Tibial nerve (tissue), 4 donors: Measurements from ENCODE around the gene GTF3C1. TPM values are rescaled to one million over a fixed set of nuclear protein-coding genes. Genes with fewer than 3 reads are reported as not detected.

Experiments used
- DNase-seq, 2 donors: peaks; one replicate each; pipeline ENCODE4 v3.0.0-alpha.2; 2019; ENCODE audit warnings: low spot score in 2 of 2
- H3K27ac ChIP-seq, 4 donors: fragments of 200-600 bp; sonication (generic) in 3 of 4; one replicate each; pipeline ENCODE4 v1.5.1; 2017 to 2019; ENCODE audit warnings: mild to moderate bottlenecking in 1 of 4
- H3K27me3 ChIP-seq, 2 donors: fragments of 200-600 bp; sonication (generic) in 1 of 2; one replicate each; pipeline versions ENCODE4 v1.5.1 to v1.6.0; 2017 to 2019
- H3K36me3 ChIP-seq, 3 donors: fragments of 200-600 bp; sonication (generic); one replicate each; pipeline ENCODE4 v1.5.1; 2018 to 2019
- H3K4me1 ChIP-seq, 4 donors: fragments of 200-600 bp; sonication (generic) in 3 of 4; one replicate each; pipeline ENCODE4 v1.5.1; 2017 to 2019
- H3K4me3 ChIP-seq, 4 donors: fragments of 200-600 bp; sonication (generic) in 3 of 4; one replicate each; pipeline ENCODE4 v1.5.1; 2017 to 2019; ENCODE audit warnings: mild to moderate bottlenecking in 1 of 4, moderate library complexity in 1 of 4
- H3K9me3 ChIP-seq, 4 donors: fragments of 200-600 bp; sonication (generic) in 3 of 4; one replicate each; pipeline ENCODE4 v1.5.1; 2017 to 2019
- CTCF ChIP-seq, 5 experiments: fragments of 200-600 bp in 3 of 5; fragments of 450-650 bp in 2 of 5; sonication (generic) in 3 of 5; IDR thresholded peaks; one replicate each; pipeline ENCODE4 v1.5.1; 2016 to 2019; ENCODE audit warnings: antibody characterized with exemption in 5 of 5, mild to moderate bottlenecking in 3 of 5, moderate library complexity in 2 of 5
- EP300 ChIP-seq, 2 donors: sonication (generic); formaldehyde crosslinking; IDR thresholded peaks; one replicate each; pipeline ENCODE4 v1.6.1; 2017; ENCODE audit warnings: antibody characterized with exemption in 2 of 2, mild to moderate bottlenecking in 1 of 2
- POLR2A ChIP-seq, 2 donors: fragments of 450-650 bp; IDR thresholded peaks; one replicate each; pipeline ENCODE4 v1.6.1; 2017; ENCODE audit warnings: antibody characterized with exemption in 2 of 2, mild to moderate bottlenecking in 2 of 2, moderate library complexity in 2 of 2
- WGBS, 2 donors: methylation state at CpG; one replicate each; pipeline ENCODE4 v1.1.5; 2018; 5-methylcytosine and 5-hydroxymethylcytosine counted together
- total RNA-seq, 4 donors: library from RNA; depleted of rRNA; stranded (reverse); fragments of >200 nt; gene quantifications; one replicate each; pipeline ENCODE4 v1.1.0, GENCODE V29; 2016

Gene GTF3C1
- total RNA-seq, 4 donors from 2014 or later = 66.7 to 92.4 (median 69.9) TPM

- WGBS, 2 donors = 17 to 18% methylated on average over 9 to 12 of the region's 12 CpGs
- no peak for DNase-seq
These were observed 94.0 kb downstream of the GTF3C1 start for GRCh38 chr16:27455700-27456099.

GRCh38 chr16:27453494-27453825 lies 96.3 kb downstream of the GTF3C1 start:
- no peak for DNase-seq
- H3K4me1 ChIP-seq = peaks cover 0 to 20% (median 6%) of the 10 kb centered on the region in 4 donors
- H3K4me3 ChIP-seq = no peak overlapping the region
- H3K9me3 ChIP-seq = no peaks in the 10 kb centered on the region
- no peak overlapping the region for H3K27ac ChIP-seq
- peaks cover 0 to 31% of the 10 kb centered on the region in 2 donors for H3K27me3 ChIP-seq
- 92 to 96% methylated on average over 3 of the region's 3 CpGs for WGBS, 2 donors
- no peaks in the 10 kb centered on the region for H3K36me3 ChIP-seq
- TF ChIP-seq CTCF (IDR thresholded peaks at IDR 0.05) = no peak
- no peak for TF ChIP-seq POLR2A (IDR thresholded peaks at IDR 0.05)
- no peak for TF ChIP-seq EP300 (IDR thresholded peaks at IDR 0.05)

More at GRCh38 chr16:27455700-27456099, 94.0 kb downstream of the GTF3C1 start:
- H3K4me1 ChIP-seq = peaks cover 0 to 22% (median under 1%) of the 10 kb centered on the region in 4 donors
- H3K4me3 ChIP-seq = no peak overlapping the region
- TF ChIP-seq EP300 (IDR thresholded peaks at IDR 0.05) = no peak
- TF ChIP-seq CTCF (IDR thresholded peaks at IDR 0.05) = no peak
- no peak for TF ChIP-seq POLR2A (IDR thresholded peaks at IDR 0.05)
- H3K9me3 ChIP-seq = no peaks in the 10 kb centered on the region
- no peak overlapping the region for H3K27ac ChIP-seq
- H3K36me3 ChIP-seq = peaks cover 0 to 20% (median 0%) of the 10 kb centered on the region in 3 donors
- peaks cover 0 to 9% of the 10 kb centered on the region in 2 donors for H3K27me3 ChIP-seq

- H3K36me3 ChIP-seq = no peaks in the 10 kb centered on the region
- WGBS, 2 donors = 72 to 73% methylated on average over 15 to 16 of the region's 16 CpGs
- peaks cover 0 to 20% (median 6%) of the 10 kb centered on the region in 4 donors for H3K4me1 ChIP-seq
- no peaks in the 10 kb centered on the region for H3K9me3 ChIP-seq
- no peak overlapping the region for H3K27ac ChIP-seq
- no peak overlapping the region for H3K4me3 ChIP-seq
- no peak for DNase-seq
- TF ChIP-seq CTCF (IDR thresholded peaks at IDR 0.05) (no peak), EP300 (IDR thresholded peaks at IDR 0.05) (no peak), POLR2A (IDR thresholded peaks at IDR 0.05) (no peak)
- peaks cover 0 to 37% of the 10 kb centered on the region in 2 donors for H3K27me3 ChIP-seq
These were observed 96.9 kb downstream of the GTF3C1 start for GRCh38 chr16:27452569-27453493.

GRCh38 chr16:27450196-27450549 lies 99.5 kb downstream of the GTF3C1 start:
- whole genome bisulfite sequencing, 2 donors = 7 to 8% methylated on average over 5 of the region's 5 CpGs
- peaks cover 0 to 17% (median 0%) of the 10 kb centered on the region in 4 donors for H3K9me3 ChIP-seq

More at GRCh38 chr16:27450196-27450549, 99.5 kb downstream of the GTF3C1 start:
- TF ChIP-seq EP300 (IDR thresholded peaks at IDR 0.05) (no peak), CTCF (IDR thresholded peaks at IDR 0.05) (no peak), POLR2A (IDR thresholded peaks at IDR 0.05) (no peak)
- H3K4me1 ChIP-seq = peaks cover 0 to 11% (median 3%) of the 10 kb centered on the region in 4 donors
- DNase-seq = no peak
- peaks cover 0 to 43% of the 10 kb centered on the region in 2 donors for H3K27me3 ChIP-seq
- peaks cover 0 to 4% (median 0%) of the 10 kb centered on the region in 3 donors for H3K36me3 ChIP-seq
- H3K27ac ChIP-seq = no peak overlapping the region
- H3K4me3 ChIP-seq = no peak overlapping the region
